Calu3 (cell line): Measurements from ENCODE around the gene TCEANC. TPM values are rescaled to one million over a fixed set of nuclear protein-coding genes. Genes with fewer than 3 reads are reported as not detected.

Experiments used
- BruUV-seq: library from RNA; stranded (reverse); fragments of 400-500 nt; replicated peaks from 2 replicates; lab custom pipeline; 2021; lab: Mats Ljungman, UMichigan
- CTCF ChIA-PET: fragments of 300-600 bp; sonication (Branson Sonifier 250); formaldehyde crosslinking; loops from one replicate; lab custom pipeline; 2022; ENCODE audit warnings: antibody characterized with exemption; lab: Charles Lee
- DNase-seq: peaks from one replicate; pipeline ENCODE4 v3.0.0; 2022
- H3K27ac Mint-ChIP-seq: one replicate; pipeline ENCODE4 v1.8.0; 2022; ENCODE audit warnings: mixed read lengths; ENCODE audit not compliant: unreplicated experiment
- H3K27me3 Mint-ChIP-seq: one replicate; pipeline ENCODE4 v1.8.0; 2022; ENCODE audit warnings: mixed read lengths; ENCODE audit not compliant: unreplicated experiment
- H3K36me3 Mint-ChIP-seq: one replicate; pipeline ENCODE4 v1.8.0; 2022; ENCODE audit warnings: mild to moderate bottlenecking, moderate library complexity, mixed read lengths; ENCODE audit not compliant: insufficient read depth, unreplicated experiment
- H3K4me1 Mint-ChIP-seq: one replicate; pipeline ENCODE4 v1.8.0; 2022; ENCODE audit warnings: mild to moderate bottlenecking, low read depth, mixed read lengths; ENCODE audit not compliant: unreplicated experiment
- H3K4me3 Mint-ChIP-seq: one replicate; pipeline ENCODE4 v1.8.0; 2022; ENCODE audit warnings: mild to moderate bottlenecking, low read depth, moderate library complexity, mixed read lengths; ENCODE audit not compliant: unreplicated experiment
- H3K9me3 Mint-ChIP-seq: one replicate; pipeline ENCODE4 v1.8.0; 2022; ENCODE audit warnings: low read depth, mixed read lengths; ENCODE audit not compliant: unreplicated experiment
- CTCF ChIP-seq: fragments of 200-600 bp; IDR thresholded peaks from one replicate; pipeline ENCODE4 v1.8.0; 2022; ENCODE audit warnings: antibody characterized with exemption; ENCODE audit not compliant: unreplicated experiment
- intact Hi-C: fragments of 100-400 bp; cut with micrococcal nuclease; formaldehyde crosslinking; loops from one replicate; pipeline ENCODE4 v1.10.0; 2022; ENCODE audit not compliant: unreplicated experiment
- total RNA-seq: library from RNA; stranded (reverse); gene quantifications from 2 replicates; pipeline ENCODE4 v1.2.3, GENCODE V29; 2022

The TCEANC gene
- total RNA-seq, 1 experiment from 2014 or later = 2.1 TPM

DNA sequence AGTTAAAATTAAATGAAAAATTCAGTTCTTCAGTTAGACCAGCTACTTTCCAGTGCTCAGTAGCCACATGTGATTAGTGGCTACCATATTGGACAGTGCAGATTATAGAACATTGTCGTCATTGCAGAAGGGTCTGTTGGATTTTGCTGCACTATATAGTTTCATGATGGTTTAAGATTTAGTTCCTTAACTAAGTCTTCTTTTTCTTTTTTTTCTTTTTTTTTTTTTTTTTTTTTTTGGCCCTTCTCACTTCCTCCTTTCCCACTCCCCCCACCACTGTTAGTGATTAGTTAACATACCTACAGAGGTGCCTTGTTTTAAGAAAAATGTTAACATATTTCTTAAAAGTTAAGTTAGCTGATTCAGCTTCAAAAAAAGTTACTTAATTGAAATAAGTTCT lies 45.0 kb downstream of the TCEANC start:
- no peak for TF ChIP-seq CTCF
- intact Hi-C loops = no loop called here
- H3K27ac Mint-ChIP-seq = no peak overlapping the region
- H3K9me3 Mint-ChIP-seq = no peaks in the 10 kb centered on the region
- BruUV-seq = no TSS peak
- no peak overlapping the region for H3K4me3 Mint-ChIP-seq
- CTCF ChIA-PET = interaction anchor here (1.2 kb wide), 1 partner anchor 45 kb away, joined by 4 read pairs; the partner anchor contains the start of gene TCEANC
- peaks cover 30% of the 10 kb centered on the region for H3K36me3 Mint-ChIP-seq
- DNase-seq = no peak
- peaks cover 70% of the 10 kb centered on the region for H3K4me1 Mint-ChIP-seq
- no peaks in the 10 kb centered on the region for H3K27me3 Mint-ChIP-seq

DNA sequence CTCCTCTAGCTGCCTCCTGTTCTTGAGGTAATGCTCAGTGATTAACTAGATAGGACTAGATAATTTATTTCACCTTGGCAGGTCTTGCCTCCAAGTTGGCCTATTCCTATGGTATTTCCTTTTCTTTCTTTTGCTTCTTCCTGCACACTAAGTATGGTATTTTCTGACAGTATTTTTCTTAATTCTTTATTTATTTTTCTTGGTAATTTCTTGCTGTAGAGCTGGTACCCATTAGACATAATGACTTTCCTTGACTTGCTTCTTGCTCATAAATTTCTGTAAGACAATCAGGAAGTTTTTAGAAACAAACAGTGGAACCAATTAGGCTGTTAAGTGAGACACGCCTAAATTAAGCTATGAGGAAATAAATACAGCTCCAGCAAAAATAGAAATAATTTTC lies 45.5 kb downstream of the TCEANC start:
- Mint-ChIP-seq H3K27ac (no peak overlapping the region), H3K4me1 (peaks cover 66% of the 10 kb centered on the region), H3K4me3 (no peak overlapping the region), H3K9me3 (no peaks in the 10 kb centered on the region), H3K36me3 (peaks cover 25% of the 10 kb centered on the region), H3K27me3 (no peaks in the 10 kb centered on the region)
- CTCF ChIA-PET = interaction anchor here (0.7 to 1.2 kb wide), 2 partner anchors 45 to 545 kb away, joined by 3 to 4 read pairs; partner anchors contain the start of gene TCEANC
- no peak for DNase-seq
- no peak for TF ChIP-seq CTCF
- BruUV-seq = no TSS peak
- intact Hi-C loops = no loop called here

- peak; percentile 32 for DNase-seq
Observed at GRCh38 chrX:13699183-13699826, 46.4 kb downstream of the TCEANC start.

GRCh38 chrX:13700380-13700779 lies 47.4 kb downstream of the TCEANC start:
- no peak overlapping the region for H3K4me3 Mint-ChIP-seq
- BruUV-seq = no TSS peak

More at GRCh38 chrX:13699183-13699826, 46.4 kb downstream of the TCEANC start:
- H3K27me3 Mint-ChIP-seq = no peaks in the 10 kb centered on the region
- peaks cover 61% of the 10 kb centered on the region for H3K4me1 Mint-ChIP-seq
- CTCF ChIA-PET = interaction anchor here (1.1 to 1.2 kb wide), 2 partner anchors 46 to 139 kb away, joined by 3 to 4 read pairs; partner anchors contain the start of gene TCEANC
- peaks cover 22% of the 10 kb centered on the region for H3K36me3 Mint-ChIP-seq
- H3K4me3 Mint-ChIP-seq = peak overlapping the region; percentile 5
- intact Hi-C loops = no loop called here
- TF ChIP-seq CTCF = no peak
- H3K9me3 Mint-ChIP-seq = no peaks in the 10 kb centered on the region
- BruUV-seq = no TSS peak
- no peak overlapping the region for H3K27ac Mint-ChIP-seq

More at GRCh38 chrX:13700380-13700779, 47.4 kb downstream of the TCEANC start:
- Mint-ChIP-seq H3K27ac (no peak overlapping the region), H3K27me3 (no peaks in the 10 kb centered on the region), H3K9me3 (no peaks in the 10 kb centered on the region), H3K36me3 (peaks cover 18% of the 10 kb centered on the region), H3K4me1 (peaks cover 53% of the 10 kb centered on the region)
- TF ChIP-seq CTCF = no peak
- intact Hi-C loops = no loop called here
- DNase-seq = no peak
- CTCF ChIA-PET = no interaction called here
